Activated CD8-positive, alpha-beta memory T cell treated with anti-CD3 and anti-CD28 coated beads for 24 hours (primary cell): Measurements from ENCODE around the gene HERC2.
"Not testable (repeated sequence)": the region's sequence is repeated elsewhere in the genome, so short reads cannot be mapped to it uniquely, and the experiment has no call there.

Experiments
- DNase-seq: peaks from one replicate; pipeline ENCODE4 v3.0.0-alpha.2; 2020

The HERC2 gene

DNA sequence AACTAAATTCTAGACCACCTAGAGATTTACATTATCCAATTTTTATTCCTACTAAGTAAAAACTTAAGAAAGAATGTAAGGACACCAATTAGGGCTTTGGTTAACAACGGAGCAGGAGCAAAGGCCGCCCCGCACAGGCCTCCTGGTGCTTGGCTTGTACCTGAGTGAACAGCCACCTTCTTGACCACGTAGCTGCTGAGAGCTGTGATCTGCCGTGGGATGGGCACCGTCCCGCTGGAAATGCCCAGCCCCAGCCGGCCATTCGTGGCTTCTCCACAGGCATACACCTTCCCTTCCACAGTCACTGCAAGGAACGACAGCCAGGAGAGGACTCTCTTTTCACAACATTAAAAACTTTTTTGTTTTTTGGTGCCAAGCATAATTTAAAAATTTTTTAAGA is 143.3 kb downstream of the HERC2 start:
- no peak for DNase-seq

DNA sequence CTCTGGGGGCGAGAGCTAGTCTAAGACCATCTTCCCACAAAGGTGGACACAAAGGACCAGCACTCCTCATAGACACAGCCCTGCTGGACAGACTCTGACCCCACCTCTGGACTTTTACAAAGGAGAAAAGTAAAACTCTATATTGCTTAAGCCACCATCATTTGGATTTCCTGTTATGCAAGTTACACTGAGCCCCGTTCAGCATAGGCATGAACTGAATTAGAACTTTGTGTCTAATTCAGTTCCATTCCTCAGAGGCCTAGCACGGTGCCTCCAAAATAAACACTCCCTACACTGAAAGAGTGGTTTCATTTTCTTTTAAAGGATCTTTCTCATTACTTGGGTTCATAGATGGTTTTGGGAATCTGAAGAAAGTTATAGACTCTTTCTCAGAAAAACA is 143.7 kb downstream of the HERC2 start:
- no peak for DNase-seq

GRCh38 chr15:28169366-28169765 is 152.6 kb downstream of the HERC2 start:
- no peak for DNase-seq

DNA sequence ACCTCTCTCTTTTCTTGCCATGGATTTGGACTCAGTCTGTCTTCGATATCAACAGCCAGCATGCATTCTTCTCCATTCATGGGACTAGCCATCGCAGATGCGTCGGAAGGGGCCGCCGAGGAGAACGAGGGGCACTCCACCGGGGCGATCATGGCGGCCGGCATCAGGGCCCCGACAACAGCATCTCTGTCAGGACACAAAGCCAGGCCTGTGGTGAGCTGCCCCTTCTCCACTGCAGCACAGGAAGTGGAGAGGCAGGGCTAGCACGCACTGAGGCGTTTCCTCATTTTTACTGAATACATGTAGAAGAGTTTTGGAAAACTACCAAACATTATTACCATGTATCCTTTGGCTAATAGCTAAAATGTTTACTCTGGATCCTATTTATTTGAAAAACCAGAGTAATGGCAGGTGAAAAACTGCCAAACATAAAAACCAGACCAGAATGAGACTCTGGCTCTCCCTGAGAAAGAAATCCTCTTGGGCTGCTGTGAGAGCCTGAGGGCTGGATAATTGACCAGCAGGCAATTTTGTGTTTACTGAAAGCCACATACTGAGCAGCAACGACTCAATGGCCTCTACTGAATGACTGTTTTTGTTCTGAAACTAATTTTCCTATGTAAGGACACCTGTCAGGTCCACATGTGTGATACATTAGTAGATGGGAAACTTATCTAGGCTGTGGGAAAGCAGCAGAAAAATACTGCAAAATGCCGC is 153.4 kb downstream of the HERC2 start:
- not testable (repeated sequence) for DNase-seq

GRCh38 chr15:28167042-28167441 is 154.9 kb downstream of the HERC2 start:
- DNase-seq = no peak

- DNase-seq = no peak
These were observed 156.2 kb downstream of the HERC2 start for GRCh38 chr15:28165791-28166190.

DNA sequence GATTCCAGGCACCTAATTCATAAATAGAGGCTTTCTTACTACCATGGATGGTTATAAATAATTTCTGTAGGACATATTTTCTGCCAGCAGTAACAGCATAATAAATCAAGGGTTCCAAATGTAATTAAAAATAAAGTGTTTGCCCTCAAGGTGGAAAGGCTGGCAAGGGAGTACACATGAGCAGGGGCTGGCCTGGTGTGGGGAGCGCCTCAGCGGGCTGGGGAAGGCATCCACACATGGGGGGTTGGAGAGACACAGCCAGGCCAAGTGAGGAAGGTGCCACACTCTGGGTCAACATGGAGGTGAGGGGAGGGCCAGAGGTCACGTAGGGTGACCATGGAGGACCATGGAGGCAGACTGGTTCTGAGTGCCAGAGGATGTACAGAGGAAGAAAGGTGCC is 157.1 kb downstream of the HERC2 start:
- DNase-seq = no peak

GRCh38 chr15:28154283-28154682 is 167.7 kb downstream of the HERC2 start:
- DNase-seq = no peak

DNA sequence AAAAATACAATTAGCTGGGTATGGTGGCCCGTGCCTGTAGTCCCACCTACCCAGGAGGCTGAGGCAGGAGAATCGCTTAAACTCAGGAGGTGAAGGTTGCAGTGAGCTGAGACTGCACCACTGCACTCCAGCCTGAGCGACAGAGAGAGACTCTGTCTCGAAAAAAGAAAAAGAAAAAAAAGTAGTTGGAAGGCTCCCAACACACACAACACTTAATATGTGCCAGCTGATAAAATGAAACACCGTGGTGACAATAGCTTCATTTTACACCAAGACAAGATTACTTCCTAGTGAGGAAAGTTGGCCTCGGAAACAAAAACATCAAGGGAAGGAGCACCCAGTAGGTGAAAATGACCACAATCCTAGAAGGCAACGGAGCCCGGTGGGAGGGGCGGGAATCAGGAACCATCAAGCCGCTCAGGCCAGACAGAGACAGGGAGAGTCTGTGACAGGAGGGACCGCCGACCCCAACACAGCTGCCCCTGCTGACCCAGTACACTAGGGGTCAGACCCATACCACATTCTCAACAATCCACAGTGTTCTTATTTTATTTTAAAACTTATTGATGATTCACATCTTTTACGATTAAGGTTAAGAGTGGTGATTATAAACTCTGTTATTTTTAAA is 168.4 kb downstream of the HERC2 start:
- no peak for DNase-seq

DNA sequence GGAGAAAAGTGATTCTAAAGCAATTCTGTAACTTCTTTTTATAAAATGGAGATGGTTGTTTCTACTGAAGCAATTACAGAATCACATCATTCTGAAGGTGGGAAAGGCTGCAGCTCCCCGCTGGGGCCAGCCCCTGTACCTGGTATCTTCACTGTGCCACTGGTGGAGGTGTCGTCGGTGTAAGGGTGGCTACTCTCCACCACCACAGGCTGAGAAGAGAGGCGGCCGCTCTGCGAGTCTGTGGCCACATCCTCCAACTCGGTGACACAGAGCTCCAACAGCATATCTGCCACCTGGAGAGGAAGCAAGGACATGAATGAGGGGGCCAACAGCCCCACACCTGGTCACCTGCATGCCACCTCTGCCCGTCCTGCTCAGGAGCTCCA is 169.4 kb downstream of the HERC2 start:
- not testable (repeated sequence) for DNase-seq

GRCh38 chr15:28151864-28152537 is 170.0 kb downstream of the HERC2 start:
- DNase-seq = not testable (repeated sequence)

GRCh38 chr15:28147801-28148200 is 174.2 kb downstream of the HERC2 start:
- no peak for DNase-seq

GRCh38 chr15:28145419-28145818 is 176.6 kb downstream of the HERC2 start:
- DNase-seq = not testable (repeated sequence)

DNA sequence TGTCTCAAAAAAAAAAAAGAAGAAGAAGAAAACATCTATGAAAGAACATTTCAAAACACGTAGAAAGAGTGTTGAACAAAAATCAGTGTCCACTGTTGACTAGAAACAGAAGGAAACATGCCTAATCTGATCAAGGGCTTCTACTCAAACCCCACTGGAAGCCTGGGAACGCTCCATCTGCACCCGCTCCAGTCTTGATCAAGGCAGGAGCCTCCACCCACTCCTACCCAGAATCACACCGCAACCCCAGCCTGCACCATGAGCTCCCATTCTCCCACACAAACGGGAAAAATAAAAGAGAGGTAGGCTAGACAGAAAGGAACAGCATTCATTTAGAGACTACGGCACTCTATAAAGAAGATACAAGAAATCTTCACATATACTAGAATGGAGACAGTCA is 181.9 kb downstream of the HERC2 start:
- peak; percentile 35 for DNase-seq

DNA sequence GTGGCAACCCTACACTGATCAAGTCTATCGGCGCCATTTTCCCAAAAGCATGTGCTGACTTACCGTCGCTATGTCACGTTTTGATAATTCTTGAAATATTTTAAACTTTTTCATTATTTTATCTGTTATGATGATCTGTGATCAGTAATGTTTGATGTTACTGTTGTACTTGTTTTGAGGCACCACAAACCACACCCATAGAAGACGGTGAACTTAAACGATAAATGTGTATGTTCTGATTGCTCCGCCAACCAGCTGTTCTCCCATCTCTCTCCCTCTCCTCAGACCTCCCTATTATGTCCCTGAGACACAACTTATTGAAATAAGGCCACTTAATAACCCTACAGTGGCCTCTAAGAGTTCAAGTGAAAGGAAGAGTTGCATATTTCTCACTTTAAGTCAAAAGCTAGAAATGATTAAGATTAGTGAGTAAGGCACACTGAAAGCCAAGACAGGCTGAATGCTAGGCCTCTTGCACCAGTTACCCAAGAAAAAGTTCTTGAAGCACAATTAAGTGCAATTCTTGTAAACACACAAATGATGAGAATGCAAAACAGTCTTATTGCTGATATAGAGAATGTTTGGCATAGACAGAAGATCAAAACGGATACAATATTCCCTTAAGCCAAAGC is 184.5 kb downstream of the HERC2 start:
- DNase-seq = not testable (repeated sequence)

GRCh38 chr15:28136236-28136904 is 185.6 kb downstream of the HERC2 start:
- DNase-seq = peak; percentile 59

DNA sequence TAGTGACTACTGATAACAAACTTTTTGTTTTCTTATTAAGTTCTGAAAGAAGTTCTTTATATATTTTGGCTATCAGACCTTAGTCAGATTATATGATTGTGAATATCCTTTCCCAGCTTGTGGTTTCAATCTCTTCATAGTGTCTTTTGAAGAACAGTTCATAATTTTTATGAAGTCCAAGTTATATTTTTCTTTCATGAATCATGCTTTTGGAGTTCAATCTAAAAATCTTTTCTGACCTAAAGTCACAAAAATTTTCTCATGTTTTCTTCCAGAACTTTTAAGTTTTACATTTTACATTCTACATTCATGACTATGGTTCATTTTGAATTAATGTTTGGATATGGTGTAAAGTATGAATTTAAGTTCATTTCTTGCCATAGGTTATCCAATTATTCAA is 188.7 kb downstream of the HERC2 start:
- no peak for DNase-seq

DNA sequence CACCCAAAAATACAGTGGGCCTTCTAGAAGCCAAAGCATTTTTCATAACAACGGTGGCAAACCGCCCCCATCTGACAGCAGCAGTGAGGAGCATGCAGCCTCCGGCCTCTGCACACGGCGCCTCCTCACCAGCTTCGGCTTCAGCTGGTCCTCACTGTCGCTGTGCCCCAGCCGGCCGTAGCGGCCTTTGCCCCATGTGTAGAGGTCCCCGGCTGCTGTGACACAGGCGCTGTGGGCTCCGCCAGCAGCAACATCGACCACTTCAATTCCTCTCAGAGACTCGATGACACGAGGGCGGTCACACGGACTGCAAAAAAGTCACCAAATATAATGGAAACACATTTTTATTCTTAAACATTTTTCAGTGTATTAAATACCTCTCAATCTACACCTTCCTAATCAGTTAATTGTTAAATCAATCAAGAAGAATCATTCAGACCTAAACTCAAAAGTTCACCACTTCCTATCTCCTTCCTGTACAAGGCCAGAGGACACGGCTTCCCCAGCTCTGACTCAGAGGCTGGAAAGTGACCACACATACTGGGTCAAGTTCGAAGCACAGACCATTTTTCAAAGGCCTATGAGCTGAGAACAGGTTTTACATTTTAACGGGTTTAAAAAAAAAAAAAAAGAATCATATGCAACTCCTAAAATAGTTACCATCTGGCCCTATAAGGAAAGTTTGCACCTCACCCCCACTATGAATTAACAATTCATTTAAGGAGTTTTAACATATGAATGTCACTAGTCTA is 189.3 kb downstream of the HERC2 start:
- DNase-seq = peak; percentile 24

- no peak for DNase-seq
These were observed 190.0 kb downstream of the HERC2 start for GRCh38 chr15:28131946-28132345.

DNA sequence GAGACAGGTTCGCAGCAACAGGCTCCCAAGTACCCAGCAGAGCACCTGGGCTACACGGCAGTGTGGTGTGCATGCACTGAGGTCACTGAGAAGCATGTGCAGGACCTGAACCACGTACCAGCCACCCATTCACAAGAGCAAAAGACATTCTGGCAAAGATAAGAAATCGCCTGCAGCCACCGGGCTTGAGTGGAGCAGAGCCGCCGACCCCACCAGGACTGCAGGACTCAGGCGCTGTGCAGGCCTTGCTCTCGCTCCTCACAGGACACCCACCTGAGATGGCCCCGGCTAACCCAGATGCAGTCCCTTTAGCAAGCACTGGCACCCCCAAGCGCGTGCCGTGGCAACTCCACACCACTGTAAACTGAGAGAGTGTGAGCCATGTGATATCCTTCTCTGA is 190.6 kb downstream of the HERC2 start:
- DNase-seq = no peak

GRCh38 chr15:28130651-28131050 is 191.3 kb downstream of the HERC2 start:
- DNase-seq = no peak

GRCh38 chr15:28129231-28129848 is 192.6 kb downstream of the HERC2 start:
- DNase-seq = no peak
